Transverse colon (tissue), 4 donors: Measurements from ENCODE around the gene TAOK3. TPM values are rescaled to one million over a fixed set of nuclear protein-coding genes. Genes with fewer than 3 reads are reported as not detected.

ENCODE experiments used
- DNase-seq: peaks from one replicate; pipeline ENCODE4 v3.0.0-alpha.2; 2019
- H3K27ac ChIP-seq, 4 donors: fragments of 200-600 bp; sonication (generic); 2 replicates each; pipeline ENCODE4 v1.5.1; 2016 to 2018; ENCODE audit warnings: inconsistent platforms in 4 of 4
- H3K27me3 ChIP-seq: fragments of 200-600 bp; sonication (generic); 2 replicates; pipeline ENCODE4 v1.5.1; 2017; ENCODE audit warnings: inconsistent platforms
- H3K36me3 ChIP-seq, 4 donors: fragments of 200-600 bp; sonication (generic); 2 replicates each; pipeline ENCODE4 v1.5.1; 2017 to 2019; ENCODE audit warnings: inconsistent platforms in 4 of 4
- H3K4me1 ChIP-seq, 4 donors: fragments of 200-600 bp; sonication (generic); 2 replicates each; pipeline ENCODE4 v1.5.1; 2017 to 2020; ENCODE audit warnings: inconsistent platforms in 4 of 4
- H3K4me3 ChIP-seq, 4 donors: fragments of 200-600 bp; sonication (generic); 1 replicate in 1 of 4; 2 replicates in 3 of 4; pipeline versions ENCODE4 v1.5.1 to v1.6.1; 2017 to 2019; ENCODE audit warnings: inconsistent platforms in 4 of 4
- H3K9me3 ChIP-seq, 2 donors: fragments of 200-600 bp; sonication (generic); 2 replicates each; pipeline ENCODE4 v1.5.1; 2017 to 2019; ENCODE audit warnings: inconsistent platforms in 2 of 2
- EP300 ChIP-seq: sonication (generic); formaldehyde crosslinking; IDR thresholded peaks from one replicate; pipeline ENCODE4 v1.6.1; 2017; ENCODE audit warnings: antibody characterized with exemption, low read depth
- POLR2A ChIP-seq: fragments of 450-650 bp; IDR thresholded peaks from one replicate; pipeline ENCODE4 v1.6.1; 2016; ENCODE audit warnings: antibody characterized with exemption, mild to moderate bottlenecking, moderate library complexity
- POLR2AphosphoS5 ChIP-seq, 3 donors: sonication (generic); formaldehyde crosslinking; IDR thresholded peaks; one replicate each; pipeline ENCODE4 v1.6.1; 2016; ENCODE audit warnings: antibody characterized with exemption in 3 of 3
- WGBS, 2 donors: methylation state at CpG; one replicate each; pipeline ENCODE4 v1.1.5; 2018; ENCODE audit warnings: low coverage in 1 of 2; 5-methylcytosine and 5-hydroxymethylcytosine counted together
- in situ Hi-C, 4 donors: fragments of 200-750 bp; cut with MboI; loops; one replicate each; pipeline versions ENCODE4 v1.15.0 to v1.15.1; 2017; ENCODE audit warnings: low sequenced_read_pairs in 3 of 4, low pct_ligation_motif_present in 1 of 4, low pct_unique_long_range_greater_than_20kb in 1 of 4
- intact Hi-C: fragments of 100-400 bp; cut with DNase I; formaldehyde crosslinking; loops from one replicate; pipeline ENCODE4 v1.15.1; 2023; ENCODE audit warnings: low total_unique reads
- total RNA-seq, 4 donors: library from RNA; depleted of rRNA; stranded (reverse); fragments of >200 nt; gene quantifications; one replicate each; pipeline ENCODE4 v1.1.0, GENCODE V29; 2016
- TF ChIP-seq, protein P1 (sequence below), 5 experiments: fragments of 200-600 bp in 3 of 5; fragments of 450-650 bp in 2 of 5; sonication (generic) in 3 of 5; IDR thresholded peaks; 1 replicate in 2 of 5; 2 replicates in 3 of 5; pipeline ENCODE4 v1.5.1; 2016 to 2017; ENCODE audit warnings: antibody characterized with exemption in 5 of 5, inconsistent platforms in 3 of 5, mild to moderate bottlenecking in 2 of 5, moderate library complexity in 1 of 5

TAOK3 gene
- total RNA-seq, 4 donors from 2014 or later, result 40.4 to 93.2 (median 79.2) TPM

DNA sequence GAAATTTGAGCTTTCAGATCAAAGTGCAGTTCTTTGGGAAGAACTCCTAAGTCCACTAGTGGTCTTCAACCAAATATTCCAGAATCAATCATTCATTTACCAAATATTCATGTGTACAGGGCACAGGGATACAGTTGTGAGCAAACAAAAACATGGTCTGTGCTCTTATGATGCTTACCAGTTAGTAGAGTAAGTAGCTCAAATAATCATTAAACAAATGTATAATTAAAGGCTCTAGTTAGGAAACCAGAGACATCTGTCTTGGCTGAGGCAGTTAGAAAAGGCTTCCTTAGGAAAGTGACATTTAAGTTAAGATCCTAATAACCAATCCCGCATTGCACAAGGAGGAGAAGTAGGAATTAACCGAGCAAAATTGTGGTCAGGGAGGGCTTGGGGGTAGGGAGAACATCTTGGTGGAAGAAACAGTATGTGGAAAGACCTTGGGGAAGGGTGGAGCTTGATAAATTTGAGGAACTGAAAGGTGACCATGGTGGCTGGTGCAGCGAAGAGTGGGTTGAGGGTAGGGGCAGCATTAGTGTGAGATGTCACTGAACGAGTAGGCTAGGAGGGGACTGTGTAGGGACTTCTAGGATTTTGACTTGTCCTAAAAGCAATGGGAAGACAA is 196.8 kb downstream of the TAOK3 start:
- intact Hi-C loops (no loop called here), in situ Hi-C loops (loop anchor here in 1 of 4 donors (25.0 kb wide), 1 partner anchor 186 kb away; the partner anchor contains the start of gene TAOK3)
- H3K27ac ChIP-seq, result no peak overlapping the region
- no peaks in the 10 kb centered on the region for H3K9me3 ChIP-seq
- H3K4me3 ChIP-seq, result no peak overlapping the region
- peaks cover 0 to 60% (median 25%) of the 10 kb centered on the region in 4 donors for H3K36me3 ChIP-seq
- no peak for DNase-seq
- 81 to 82% methylated on average over 4 of the region's 4 CpGs for WGBS, 2 donors
- no peaks in the 10 kb centered on the region for H3K4me1 ChIP-seq
- TF ChIP-seq, protein P1, sequence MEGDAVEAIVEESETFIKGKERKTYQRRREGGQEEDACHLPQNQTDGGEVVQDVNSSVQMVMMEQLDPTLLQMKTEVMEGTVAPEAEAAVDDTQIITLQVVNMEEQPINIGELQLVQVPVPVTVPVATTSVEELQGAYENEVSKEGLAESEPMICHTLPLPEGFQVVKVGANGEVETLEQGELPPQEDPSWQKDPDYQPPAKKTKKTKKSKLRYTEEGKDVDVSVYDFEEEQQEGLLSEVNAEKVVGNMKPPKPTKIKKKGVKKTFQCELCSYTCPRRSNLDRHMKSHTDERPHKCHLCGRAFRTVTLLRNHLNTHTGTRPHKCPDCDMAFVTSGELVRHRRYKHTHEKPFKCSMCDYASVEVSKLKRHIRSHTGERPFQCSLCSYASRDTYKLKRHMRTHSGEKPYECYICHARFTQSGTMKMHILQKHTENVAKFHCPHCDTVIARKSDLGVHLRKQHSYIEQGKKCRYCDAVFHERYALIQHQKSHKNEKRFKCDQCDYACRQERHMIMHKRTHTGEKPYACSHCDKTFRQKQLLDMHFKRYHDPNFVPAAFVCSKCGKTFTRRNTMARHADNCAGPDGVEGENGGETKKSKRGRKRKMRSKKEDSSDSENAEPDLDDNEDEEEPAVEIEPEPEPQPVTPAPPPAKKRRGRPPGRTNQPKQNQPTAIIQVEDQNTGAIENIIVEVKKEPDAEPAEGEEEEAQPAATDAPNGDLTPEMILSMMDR (IDR thresholded peaks at IDR 0.05), result no peak
- TF ChIP-seq POLR2AphosphoS5 (IDR thresholded peaks at IDR 0.05) (no peak), EP300 (no peak), POLR2A (no peak)
- H3K27me3 ChIP-seq, result no peaks in the 10 kb centered on the region

DNA sequence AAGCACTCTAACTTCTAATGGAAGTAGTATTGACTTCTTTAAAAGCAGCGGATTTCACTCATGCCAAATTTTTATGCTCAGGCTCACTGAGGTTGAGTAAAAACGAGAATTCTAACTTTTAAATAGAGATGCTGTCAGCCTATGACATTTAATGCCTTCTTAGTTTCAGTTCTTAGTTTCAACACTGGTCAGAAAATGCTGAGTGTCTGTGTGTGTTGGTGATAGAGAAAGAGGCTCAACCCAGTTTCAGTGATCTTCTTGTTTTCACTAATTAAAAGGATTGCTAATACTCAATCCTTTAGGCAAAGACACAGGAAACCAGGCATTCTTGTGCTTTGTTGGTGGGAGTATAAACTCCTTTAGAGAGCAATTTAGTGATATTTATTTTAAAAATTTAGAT is 205.8 kb downstream of the TAOK3 start:
- peaks cover 0 to 49% (median 9%) of the 10 kb centered on the region in 4 donors for H3K36me3 ChIP-seq

DNA sequence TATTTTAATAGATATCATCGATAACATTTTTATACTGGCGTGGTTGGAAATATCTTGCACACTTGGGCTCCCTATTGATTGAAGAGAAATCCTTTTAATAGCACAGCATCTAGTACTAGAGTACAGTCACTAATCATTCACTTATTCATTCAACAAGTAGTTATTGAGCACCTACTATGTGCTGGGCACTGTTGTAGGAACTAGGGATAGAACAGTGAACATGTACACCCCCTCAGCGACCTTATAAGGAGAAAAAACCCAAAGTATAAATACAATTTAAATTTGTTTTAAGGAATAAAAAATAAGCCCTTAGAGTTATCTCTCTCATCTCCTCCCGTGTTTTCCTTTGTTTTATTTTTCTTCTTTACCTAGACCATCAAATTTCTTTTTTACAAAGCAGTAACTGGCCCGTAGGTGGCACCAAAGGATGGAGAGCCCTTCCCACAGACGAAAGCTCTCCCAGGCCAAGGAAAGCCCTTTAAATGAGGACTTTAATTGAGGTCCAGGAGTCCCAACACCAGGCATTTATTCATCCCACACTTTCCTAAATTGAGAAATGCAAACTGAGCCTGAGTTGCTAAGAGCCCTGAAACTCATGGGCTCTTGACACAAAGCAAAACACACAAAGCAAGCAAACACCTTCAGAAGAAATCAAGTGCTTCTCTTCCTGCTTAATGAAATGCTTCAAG is 207.8 kb downstream of the TAOK3 start:
- no peak overlapping the region for H3K4me3 ChIP-seq
- intact Hi-C loops, result no loop called here
- no peaks in the 10 kb centered on the region for H3K27me3 ChIP-seq
- DNase-seq, result no peak
- in situ Hi-C loops, result no loop called here
- no peaks in the 10 kb centered on the region for H3K9me3 ChIP-seq
- no peak for TF ChIP-seq EP300
- TF ChIP-seq, protein P1 (IDR thresholded peaks at IDR 0.05), result peak in 3 of 5 experiments; percentile 21 to 34 (median 30)
- H3K36me3 ChIP-seq, result peaks cover 0 to 47% (median 13%) of the 10 kb centered on the region in 4 donors
- no peaks in the 10 kb centered on the region for H3K4me1 ChIP-seq
- H3K27ac ChIP-seq, result no peak overlapping the region
- WGBS, 2 donors, result 45 to 60% methylated on average over 5 to 6 of the region's 6 CpGs

More for the DNA sequence above, 205.8 kb downstream of the TAOK3 start:
- Histone ChIP-seq H3K27ac (no peak overlapping the region), H3K9me3 (no peaks in the 10 kb centered on the region), H3K27me3 (no peaks in the 10 kb centered on the region), H3K4me3 (no peak overlapping the region), H3K4me1 (no peaks in the 10 kb centered on the region)
- no peak for TF ChIP-seq EP300
- TF ChIP-seq POLR2AphosphoS5 (IDR thresholded peaks at IDR 0.05), result no peak
- TF ChIP-seq, protein P1 (IDR thresholded peaks at IDR 0.05), result no peak
- no peak for TF ChIP-seq POLR2A
- in situ Hi-C loops, result no loop called here
- no peak for DNase-seq
- 82% methylated on average over 2 of the region's 2 CpGs for WGBS, 2 donors
- intact Hi-C loops, result no loop called here

DNA sequence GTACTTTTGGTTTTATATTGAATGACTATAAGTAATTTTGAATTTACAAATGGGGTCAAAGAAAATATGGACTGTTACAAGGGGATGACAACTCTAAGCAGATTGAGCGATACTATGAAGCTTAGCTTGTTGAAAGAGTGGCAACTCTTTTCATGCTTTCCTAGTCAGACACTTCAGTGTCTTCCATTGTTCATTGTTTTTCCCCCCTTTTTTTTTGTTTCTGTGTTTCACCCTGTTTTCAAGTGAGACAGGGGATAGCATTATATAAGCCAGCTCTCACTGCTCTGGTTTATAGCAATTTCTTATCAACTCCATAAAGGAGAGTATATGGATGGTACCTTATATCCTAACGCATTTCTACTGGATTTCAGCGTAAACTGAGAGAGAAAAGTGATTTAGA is 212.2 kb downstream of the TAOK3 start:
- 91 to 96% methylated on average over 3 of the region's 3 CpGs for WGBS, 2 donors
- H3K27ac ChIP-seq, result no peak overlapping the region
- in situ Hi-C loops, result no loop called here

More for the DNA sequence above, 212.2 kb downstream of the TAOK3 start:
- Histone ChIP-seq H3K4me1 (no peaks in the 10 kb centered on the region), H3K9me3 (no peaks in the 10 kb centered on the region), H3K4me3 (no peak overlapping the region), H3K27me3 (no peaks in the 10 kb centered on the region), H3K36me3 (peaks cover 0 to 43% (median 17%) of the 10 kb centered on the region in 4 donors)
- DNase-seq, result no peak
- TF ChIP-seq POLR2A, result no peak
- TF ChIP-seq, protein P1 (IDR thresholded peaks at IDR 0.05), result no peak
- no peak for TF ChIP-seq POLR2AphosphoS5 (IDR thresholded peaks at IDR 0.05)
- TF ChIP-seq EP300, result no peak
- intact Hi-C loops, result no loop called here
